C1 segment of cervical spinal cord (tissue), 14 donors: ENCODE measurements around the gene CCDC78.
"Not testable (repeated sequence)": the region's sequence is repeated elsewhere in the genome, so short reads cannot be mapped to it uniquely, and the experiment has no call there.

ENCODE experiments used
- DNase-seq, 14 donors: peaks; one replicate each; lab custom pipeline; 2025; lab: John Stamatoyannopoulos, UW

Gene CCDC78

GRCh38 chr16:725041-725376 lies 1.2 kb downstream of the CCDC78 start:
- no peak for DNase-seq

GRCh38 chr16:724188-725040 lies 1.8 kb downstream of the CCDC78 start:
- DNase-seq, result no peak

GRCh38 chr16:723695-724094 lies 2.5 kb downstream of the CCDC78 start:
- no peak for DNase-seq

GRCh38 chr16:722835-723633 lies 3.2 kb downstream of the CCDC78 start:
- DNase-seq, result no peak

- no peak for DNase-seq
Measured at GRCh38 chr16:721765-722540, 4.3 kb downstream of the CCDC78 start.

- peak in 13 of 14 donors; percentile 61 to 90 (median 77) for DNase-seq
Measured at GRCh38 chr16:720990-721764, 5.1 kb downstream of the CCDC78 start, which contains the start of gene ANTKMT. Gene ANTKMT, plus strand, starts transcription at chr16:721146. Its CDS starts 129 bp downstream, at chr16:721275.

- DNase-seq, result peak in 11 of 14 donors; percentile 48 to 89 (median 68)
Measured at GRCh38 chr16:720447-720989, 5.7 kb downstream of the CCDC78 start.

GRCh38 chr16:719815-720446 lies 6.3 kb downstream of the CCDC78 start:
- peak in 2 of 14 donors; percentile 50 to 60 for DNase-seq

- DNase-seq, result no peak
Measured at GRCh38 chr16:718922-719321, 7.3 kb downstream of the CCDC78 start.

- DNase-seq, result no peak
Measured at GRCh38 chr16:718389-718788, 7.9 kb downstream of the CCDC78 start.

GRCh38 chr16:717450-718245 lies 8.6 kb downstream of the CCDC78 start:
- peak in 2 of 14 donors; percentile 38 to 49 for DNase-seq

GRCh38 chr16:716768-717325 lies 9.4 kb downstream of the CCDC78 start:
- peak in 2 of 14 donors; percentile 25 to 65 for DNase-seq

GRCh38 chr16:716200-716568 lies 10.1 kb downstream of the CCDC78 start:
- peak in 13 of 14 donors; percentile 51 to 91 (median 82) for DNase-seq

- DNase-seq, result peak in 3 of 14 donors; percentile 58 to 71 (median 66)
Measured at GRCh38 chr16:715477-716199, 10.6 kb downstream of the CCDC78 start.

GRCh38 chr16:714558-715476 lies 11.4 kb downstream of the CCDC78 start, which contains the start of gene METRN:
Gene METRN, plus strand, starts transcription at chr16:715118. Its CDS starts 172 bp downstream, at chr16:715290.
- peak in 13 of 14 donors; percentile 51 to 93 (median 78) for DNase-seq

GRCh38 chr16:714079-714478 lies 12.2 kb downstream of the CCDC78 start:
- no peak for DNase-seq

- not testable (repeated sequence) for DNase-seq
Measured at GRCh38 chr16:712740-713250, 13.4 kb downstream of the CCDC78 start.
